CD4-positive, alpha-beta T cell treated with Interleukin-12 subunit alpha and Interleukin-12 subunit beta, for 1 hour (primary cell): ENCODE data around the gene HEPACAM2.

Experiments used
- DNase-seq: peaks from one replicate; pipeline ENCODE4 v3.0.0-alpha.2; 2020

Gene HEPACAM2

GRCh38 chr7:93202594-93203250 lies 23.5 kb downstream of the HEPACAM2 start:
- DNase-seq = no peak

GRCh38 chr7:93198472-93198871 lies 27.8 kb downstream of the HEPACAM2 start:
- no peak for DNase-seq

GRCh38 chr7:93196336-93196735 lies 29.9 kb downstream of the HEPACAM2 start:
- no peak for DNase-seq

GRCh38 chr7:93194386-93194785 lies 31.9 kb downstream of the HEPACAM2 start:
- DNase-seq = no peak

- no peak for DNase-seq
Measured at GRCh38 chr7:93188870-93189634, 37.2 kb downstream of the HEPACAM2 start.

GRCh38 chr7:93185303-93186027 lies 40.8 kb downstream of the HEPACAM2 start:
- no peak for DNase-seq

GRCh38 chr7:93179173-93179572 lies 47.1 kb downstream of the HEPACAM2 start:
- no peak for DNase-seq

- no peak for DNase-seq
Measured at GRCh38 chr7:93178213-93178612, 48.1 kb downstream of the HEPACAM2 start.

GRCh38 chr7:93176992-93177580 lies 49.2 kb downstream of the HEPACAM2 start:
- DNase-seq = no peak

GRCh38 chr7:93175219-93175618 lies 51.0 kb downstream of the HEPACAM2 start:
- DNase-seq = no peak

GRCh38 chr7:93172683-93173082 lies 53.6 kb downstream of the HEPACAM2 start:
- DNase-seq = no peak

- DNase-seq = no peak
Measured at GRCh38 chr7:93171606-93172226, 54.6 kb downstream of the HEPACAM2 start.

- peak; percentile 46 for DNase-seq
Measured at GRCh38 chr7:93165447-93165846, 60.8 kb downstream of the HEPACAM2 start.

GRCh38 chr7:93164766-93165165 lies 61.5 kb downstream of the HEPACAM2 start:
- no peak for DNase-seq

GRCh38 chr7:93161181-93161762 lies 65.0 kb downstream of the HEPACAM2 start:
- DNase-seq = no peak

GRCh38 chr7:93160410-93160809 lies 65.9 kb downstream of the HEPACAM2 start:
- no peak for DNase-seq

GRCh38 chr7:93159490-93159889 lies 66.8 kb downstream of the HEPACAM2 start:
- DNase-seq = no peak

- no peak for DNase-seq
Measured at GRCh38 chr7:93156884-93157283, 69.4 kb downstream of the HEPACAM2 start.

GRCh38 chr7:93150200-93150835 lies 76.0 kb downstream of the HEPACAM2 start:
- no peak for DNase-seq

GRCh38 chr7:93148727-93149126 lies 77.5 kb downstream of the HEPACAM2 start:
- DNase-seq = no peak

- DNase-seq = peak; percentile 32
Measured at GRCh38 chr7:93148144-93148543, 78.1 kb downstream of the HEPACAM2 start, which contains the start of gene SAMD9L. Gene SAMD9L (minus strand): TSS chr7:93148385. CDS start chr7:93135971, 12,414 bp downstream.

- peak; percentile 54 for DNase-seq
Measured at GRCh38 chr7:93147363-93147762, 78.9 kb downstream of the HEPACAM2 start.
